Stimulated activated CD8-positive, alpha-beta memory T cell treated with anti-CD3 and anti-CD28 coated beads, Interleukin-4, amount 100 ng/mL, for 24 hours (primary cell): ENCODE data around the gene ANKRD28.

Experiments used
- DNase-seq: peaks from one replicate; pipeline ENCODE4 v3.0.0-alpha.2; 2020; ENCODE audit warnings: low read depth

ANKRD28 gene

GRCh38 chr3:15660055-15660935 lies 137.5 kb downstream of the ANKRD28 start:
- no peak for DNase-seq

DNA sequence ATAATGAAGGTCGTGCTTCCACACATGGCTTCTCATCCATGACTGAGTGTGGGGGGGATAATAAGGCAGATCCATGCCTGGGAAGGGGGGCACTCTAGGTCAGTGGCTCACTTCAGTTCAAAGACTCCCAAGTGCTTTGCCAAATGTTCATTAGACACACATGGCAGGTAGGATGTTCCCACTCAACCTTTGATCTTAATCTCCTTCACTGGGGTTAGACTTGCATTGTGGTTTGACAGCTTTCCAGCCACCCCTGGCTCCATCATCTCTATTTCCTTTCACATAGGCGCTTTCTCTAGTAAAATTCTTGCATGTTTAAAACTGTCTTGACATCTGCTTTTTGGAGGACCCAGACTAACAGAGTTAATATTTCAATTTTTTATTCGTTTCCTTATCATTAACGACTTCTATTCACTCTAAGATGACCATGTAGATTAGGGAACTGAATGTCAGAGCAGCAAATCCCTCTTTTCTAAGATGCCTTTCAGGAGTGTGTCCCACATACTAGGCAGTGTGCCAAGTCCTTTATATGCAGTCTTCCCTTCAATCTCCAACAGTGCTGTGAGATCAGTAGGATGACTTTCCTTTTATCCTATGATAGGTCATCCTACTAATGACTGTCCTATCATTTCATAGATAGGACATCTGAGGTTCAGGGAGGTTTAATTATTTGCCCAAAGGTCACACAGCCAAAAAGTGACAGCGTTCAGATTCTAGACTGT lies 138.4 kb downstream of the ANKRD28 start:
- DNase-seq: no peak

- no peak for DNase-seq
Observed at GRCh38 chr3:15657016-15657415, 140.8 kb downstream of the ANKRD28 start.

- DNase-seq: no peak
Observed at GRCh38 chr3:15656342-15656741, 141.4 kb downstream of the ANKRD28 start.

DNA sequence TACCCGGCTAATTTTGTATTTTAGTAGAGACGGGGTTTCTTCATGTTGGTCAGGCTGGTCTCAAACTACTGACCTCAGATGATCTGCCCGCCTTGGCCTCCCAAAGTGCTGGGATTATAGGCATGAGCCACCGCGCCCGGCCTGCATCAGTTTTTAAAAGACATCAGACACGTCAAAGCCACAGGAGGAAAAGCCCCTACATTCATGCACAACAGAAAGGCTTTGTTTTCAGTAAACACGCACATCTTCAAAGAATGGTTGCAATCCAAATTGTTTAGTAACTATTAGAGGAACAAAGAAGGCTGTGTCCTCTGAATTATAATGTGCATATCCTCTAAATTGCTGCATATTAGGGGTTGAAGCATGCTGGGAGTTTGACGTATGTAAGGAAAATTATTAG lies 142.9 kb downstream of the ANKRD28 start:
- no peak for DNase-seq

GRCh38 chr3:15654127-15654526 lies 143.7 kb downstream of the ANKRD28 start:
- no peak for DNase-seq

GRCh38 chr3:15653321-15653720 lies 144.5 kb downstream of the ANKRD28 start:
- DNase-seq: no peak

DNA sequence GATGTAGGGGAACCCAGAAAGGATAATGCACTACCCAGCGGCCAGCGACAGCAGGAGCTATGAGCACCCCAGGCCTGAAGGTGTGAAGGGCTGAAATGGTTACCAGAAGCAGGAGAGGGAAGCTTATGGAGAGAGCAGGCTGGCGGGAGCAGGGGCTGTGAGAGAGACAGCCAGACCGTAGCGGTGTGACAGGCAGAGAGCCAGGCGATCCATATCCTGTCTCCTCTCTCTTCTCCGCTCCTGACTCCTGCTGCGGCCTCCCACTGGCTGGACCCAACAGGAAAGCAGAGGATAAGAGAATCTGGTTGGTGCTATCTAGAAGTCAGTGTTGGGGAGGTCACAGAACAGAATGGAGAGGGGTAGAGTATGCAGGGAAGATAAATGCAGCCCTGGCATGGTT lies 146.4 kb downstream of the ANKRD28 start:
- DNase-seq: no peak

GRCh38 chr3:15649858-15650257 lies 147.9 kb downstream of the ANKRD28 start:
- no peak for DNase-seq

DNA sequence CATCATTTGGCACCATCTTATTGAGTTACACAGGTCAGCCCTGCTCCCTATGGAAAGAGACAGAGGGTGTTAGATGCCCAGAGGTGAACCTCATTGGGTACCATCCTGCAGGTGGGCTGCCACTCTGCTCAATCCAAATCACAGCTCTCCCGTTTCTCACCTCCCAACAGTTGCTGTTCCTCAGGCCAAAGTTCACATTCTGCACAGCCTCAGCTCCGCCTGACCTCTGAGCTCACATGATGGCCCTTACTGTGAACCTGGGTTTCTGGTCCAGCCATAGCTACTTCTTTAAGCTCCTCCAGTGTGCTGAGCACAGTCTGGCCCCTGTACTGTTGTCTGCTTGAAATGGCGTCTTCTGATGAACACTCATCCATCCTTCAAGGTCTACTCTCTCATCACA lies 148.4 kb downstream of the ANKRD28 start:
- DNase-seq: no peak

DNA sequence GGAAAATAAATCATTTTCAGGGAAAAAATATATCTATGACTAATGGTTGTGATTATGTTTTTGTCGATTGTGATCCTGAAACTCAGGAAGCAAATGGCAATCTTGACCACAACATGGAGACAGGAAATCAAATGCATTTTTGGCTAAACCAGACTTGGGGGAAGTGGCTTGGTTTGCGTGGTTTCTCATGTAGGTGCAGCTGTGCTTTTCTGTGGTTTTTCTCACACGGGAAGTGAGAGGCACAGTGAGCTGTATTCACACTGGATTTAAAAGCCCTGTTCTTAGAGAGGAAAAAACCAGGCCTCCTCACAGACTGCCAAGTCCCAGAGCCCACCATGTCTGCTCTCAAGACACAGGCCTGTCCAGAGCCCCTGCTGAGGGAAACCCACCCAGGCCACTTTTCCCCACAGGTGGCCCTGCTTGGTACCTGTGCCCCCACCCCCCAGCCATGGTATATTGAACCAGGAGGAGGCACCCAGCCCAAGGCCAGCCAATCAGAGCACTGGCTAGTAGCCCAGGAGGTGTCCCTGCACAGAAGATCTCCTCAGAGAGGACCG lies 150.1 kb downstream of the ANKRD28 start:
- no peak for DNase-seq

DNA sequence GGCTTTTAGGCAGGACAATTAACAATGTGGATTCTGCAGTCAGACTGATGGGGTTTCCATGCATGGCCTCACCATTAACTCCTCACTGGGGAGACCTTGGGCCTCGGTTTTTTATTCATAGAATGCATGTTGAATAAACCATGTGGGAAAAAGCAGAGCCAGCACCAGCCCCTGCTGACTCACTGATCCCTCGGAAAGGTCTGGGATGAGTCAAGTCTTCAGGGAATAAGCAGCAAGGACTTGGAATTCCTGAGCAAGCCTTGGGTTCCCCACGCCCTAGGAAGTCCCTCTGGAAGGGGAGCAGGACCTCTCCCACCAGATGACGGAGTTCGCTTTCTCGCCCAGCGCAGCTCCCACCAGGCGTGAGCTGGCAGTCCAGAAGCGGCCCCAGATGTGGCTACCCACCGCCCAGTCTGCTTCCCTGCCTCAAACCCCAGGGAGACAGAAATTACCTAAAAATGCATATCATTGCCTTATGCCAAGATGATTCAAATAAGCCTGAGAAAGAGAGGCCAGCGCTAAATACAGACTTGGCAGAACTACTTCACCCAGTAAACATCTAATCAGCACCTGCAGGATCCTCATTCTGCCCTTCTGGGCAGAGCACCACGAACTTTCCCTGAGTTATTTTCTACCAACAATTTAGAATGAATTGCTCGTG lies 150.8 kb downstream of the ANKRD28 start:
- no peak for DNase-seq

DNA sequence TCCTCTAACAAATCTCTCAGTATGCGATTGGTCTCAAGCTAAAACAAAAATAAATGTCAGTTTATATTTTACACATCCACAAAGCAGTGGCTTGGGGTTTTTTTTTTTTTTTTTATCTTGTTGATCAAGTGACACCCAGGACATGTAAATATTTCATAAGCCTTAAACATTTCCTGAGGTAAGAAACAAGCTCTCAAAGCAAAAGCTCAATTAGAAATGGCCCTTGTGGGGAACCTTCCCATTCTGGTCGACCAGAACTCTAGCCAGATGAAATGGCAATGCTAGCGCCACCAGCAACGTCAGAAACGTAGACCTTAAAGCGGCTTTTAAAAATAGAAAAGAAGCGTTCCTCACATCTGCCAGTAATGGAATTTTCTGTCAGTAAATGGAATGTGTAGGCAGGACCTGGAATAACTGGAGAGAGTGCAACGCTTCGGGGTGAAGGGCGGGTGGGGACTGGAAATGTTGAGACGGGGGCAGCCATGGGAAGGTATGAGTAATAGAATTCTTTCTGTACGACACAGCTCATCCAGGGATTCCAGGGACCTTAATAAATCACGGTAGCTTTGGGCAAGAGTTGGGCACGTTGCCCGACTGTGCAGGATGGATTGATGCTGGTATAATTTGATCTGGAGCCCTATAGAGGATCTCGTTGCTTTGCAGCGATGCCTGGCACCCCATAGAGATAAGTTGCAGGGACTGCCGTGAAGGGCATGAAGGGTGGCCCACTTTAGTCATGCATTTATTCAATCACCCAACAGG lies 151.9 kb downstream of the ANKRD28 start:
- no peak for DNase-seq

DNA sequence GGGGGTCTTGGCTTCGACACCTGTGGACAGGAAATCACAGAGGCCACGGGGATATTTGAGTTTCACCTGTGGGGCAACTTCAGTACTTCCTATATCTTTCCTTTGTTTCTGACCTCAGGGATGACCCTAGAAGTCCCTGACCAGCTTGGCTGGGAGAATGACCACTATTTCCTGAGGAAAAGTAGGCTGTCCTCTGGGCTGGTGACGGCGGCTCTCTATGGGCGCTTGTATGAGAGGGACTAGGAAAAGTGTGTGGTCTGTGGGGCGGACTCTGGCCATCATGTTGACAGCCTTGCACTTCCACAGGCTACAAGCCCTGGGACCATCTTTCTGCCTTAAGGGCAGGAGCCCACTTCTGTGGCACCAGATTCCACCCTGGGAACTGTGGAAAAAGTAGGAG lies 152.5 kb downstream of the ANKRD28 start:
- no peak for DNase-seq

- no peak for DNase-seq
Observed at GRCh38 chr3:15638891-15639262, 158.9 kb downstream of the ANKRD28 start.

DNA sequence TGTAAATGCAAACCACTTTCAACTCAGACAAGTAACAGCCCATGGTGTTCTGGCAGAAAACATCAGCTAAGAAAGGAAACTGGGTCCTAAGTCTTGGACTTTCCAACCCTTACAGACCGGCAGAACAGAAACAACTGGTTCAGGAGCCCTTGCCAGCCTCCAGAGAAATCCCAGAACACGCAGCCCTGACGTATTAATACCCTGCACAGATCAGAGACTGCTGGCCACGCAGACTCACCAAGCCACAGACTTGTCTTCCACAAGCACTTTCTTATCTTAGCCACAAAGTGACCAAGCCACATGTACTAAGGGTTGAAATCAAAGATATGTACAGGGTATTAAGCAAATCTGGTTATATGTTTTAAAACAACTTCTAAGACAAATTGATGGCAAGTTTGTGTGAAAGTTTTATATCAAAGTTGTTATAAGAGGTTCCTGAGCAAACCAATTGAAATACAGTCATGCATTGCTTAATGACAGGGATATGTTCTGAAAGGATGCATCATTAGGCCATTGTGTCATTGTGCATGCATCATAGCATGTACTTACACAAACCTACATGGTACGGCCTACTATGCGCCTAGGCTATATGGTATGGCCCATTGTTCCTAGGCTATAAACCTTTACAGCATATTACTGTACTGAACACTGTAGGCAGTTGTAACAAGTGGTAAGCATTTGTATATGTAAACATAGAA lies 159.4 kb downstream of the ANKRD28 start:
- no peak for DNase-seq

GRCh38 chr3:15637131-15637951 lies 160.4 kb downstream of the ANKRD28 start:
- DNase-seq: no peak

DNA sequence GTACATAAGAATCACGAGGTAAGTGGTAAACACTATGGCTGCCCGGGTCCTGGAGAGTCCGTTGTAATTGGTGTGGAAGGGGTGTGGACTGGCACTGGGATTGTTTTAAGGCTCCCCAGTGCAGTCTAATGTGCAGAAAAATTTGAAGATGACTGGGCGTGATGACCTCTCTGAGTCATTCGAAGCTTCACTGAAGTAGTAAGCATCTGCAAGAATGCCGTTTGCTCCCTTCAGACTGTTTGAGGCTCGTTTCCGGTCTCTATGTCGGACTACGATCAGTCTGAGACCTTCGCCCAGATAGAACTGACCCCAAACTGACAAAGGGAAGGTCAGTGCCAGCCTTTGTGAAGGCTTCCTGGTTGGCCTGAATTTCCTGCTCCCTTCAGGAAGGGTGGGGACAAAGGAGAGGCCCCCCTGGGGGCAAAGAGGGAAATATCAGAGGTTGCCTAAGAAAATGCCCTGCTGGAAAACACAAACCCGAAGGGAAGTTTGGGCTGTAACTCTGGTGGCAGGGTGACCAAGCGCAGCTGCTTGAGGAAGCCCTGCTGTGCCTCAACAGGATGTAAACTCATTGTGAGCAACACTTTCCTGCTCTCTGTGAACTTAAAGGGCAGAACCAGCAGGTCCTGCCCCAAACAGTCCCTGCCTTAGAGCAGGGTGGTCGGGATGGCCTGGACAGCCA lies 161.6 kb downstream of the ANKRD28 start:
- DNase-seq: no peak

DNA sequence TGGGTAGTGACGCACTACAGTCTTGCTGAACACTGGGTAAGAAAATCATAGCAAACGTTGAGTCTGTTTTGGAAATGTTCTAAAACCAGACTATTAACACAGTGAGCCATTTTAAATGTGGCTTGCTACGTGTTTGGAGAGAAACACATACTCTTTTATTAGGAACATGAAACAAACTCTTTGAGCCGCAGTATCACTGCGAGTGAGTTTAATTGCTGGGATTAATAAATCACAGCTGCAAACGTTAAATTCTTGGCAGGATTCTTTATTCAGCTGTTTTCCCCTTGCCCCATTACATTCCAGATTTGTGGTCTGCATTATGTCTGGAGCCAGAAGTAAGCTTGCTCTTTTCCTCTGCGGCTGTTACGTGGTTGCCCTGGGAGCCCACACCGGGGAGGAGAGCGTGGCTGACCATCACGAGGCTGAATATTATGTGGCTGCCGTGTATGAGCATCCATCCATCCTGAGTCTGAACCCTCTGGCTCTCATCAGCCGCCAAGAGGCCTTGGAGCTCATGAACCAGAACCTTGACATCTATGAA lies 162.6 kb downstream of the ANKRD28 start:
- DNase-seq: no peak
